Measurements from ENCODE around the gene IGDCC3. TPM values are rescaled to one million over a fixed set of nuclear protein-coding genes. Genes with fewer than 3 reads are reported as not detected.
"Not testable (repeated sequence)": the region's sequence is repeated elsewhere in the genome, so short reads cannot be mapped to it uniquely, and the experiment has no call there.

Gene IGDCC3
- total RNA-seq, 2 experiments from 2014 or later, result not detected

DNA sequence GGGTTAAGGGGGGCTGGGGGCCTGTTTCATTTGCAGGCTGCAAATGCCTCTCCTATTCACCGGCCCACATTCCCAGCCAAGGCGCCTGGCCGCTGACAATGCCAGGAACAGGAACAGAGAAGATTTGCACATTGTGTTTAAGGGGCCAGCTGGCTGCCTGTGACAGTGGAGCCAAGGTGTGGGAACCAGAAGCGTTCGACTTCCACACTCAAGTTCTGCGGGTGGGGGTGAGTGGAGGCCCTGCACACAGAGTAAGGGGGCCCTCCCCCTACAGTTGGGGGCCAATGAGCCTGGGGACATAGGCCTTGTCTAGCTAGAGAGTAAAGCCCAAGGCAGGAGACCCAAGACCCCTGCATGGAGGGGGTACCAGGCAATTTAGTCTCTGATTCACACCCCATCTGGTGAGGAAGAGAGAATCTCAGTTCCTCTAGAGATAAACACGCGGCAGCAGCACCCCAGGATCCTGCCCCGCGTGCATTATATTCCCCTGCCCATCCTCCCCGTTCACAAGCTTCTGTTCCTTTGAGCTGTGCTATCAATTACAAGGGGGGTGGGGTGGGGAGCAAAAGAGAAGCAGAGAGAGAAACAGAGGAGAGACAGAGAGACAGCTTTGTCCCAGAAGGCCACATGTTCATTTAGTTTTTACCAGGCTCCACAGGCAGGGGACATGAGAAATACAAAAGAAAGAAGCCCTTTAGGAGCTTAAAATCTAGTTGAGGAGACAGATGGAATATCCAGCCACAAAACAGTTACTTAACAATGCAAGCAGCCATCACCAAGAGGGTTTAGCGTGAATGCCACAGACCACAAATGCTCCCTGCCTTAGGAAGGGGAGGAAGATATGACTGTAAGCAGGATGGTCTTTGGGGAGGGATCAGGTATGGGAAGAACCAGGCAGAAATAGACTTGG, 9.2 kb downstream of the IGDCC3 start:
- H3K4me1 Mint-ChIP-seq, result no peaks in the 10 kb centered on the region
- ATAC-seq (ENCODE audit: low read depth) (no peak), DNase-seq (no peak)
- H3K36me3 Mint-ChIP-seq, result no peaks in the 10 kb centered on the region
- no peak overlapping the region for H3K4me3 Mint-ChIP-seq
- H3K27ac Mint-ChIP-seq, result no peak overlapping the region
- peaks cover 8% of the 10 kb centered on the region for H3K27me3 Mint-ChIP-seq
- no peaks in the 10 kb centered on the region for H3K9me3 Mint-ChIP-seq
- POLR2A ChIA-PET, result no interaction called here

DNA sequence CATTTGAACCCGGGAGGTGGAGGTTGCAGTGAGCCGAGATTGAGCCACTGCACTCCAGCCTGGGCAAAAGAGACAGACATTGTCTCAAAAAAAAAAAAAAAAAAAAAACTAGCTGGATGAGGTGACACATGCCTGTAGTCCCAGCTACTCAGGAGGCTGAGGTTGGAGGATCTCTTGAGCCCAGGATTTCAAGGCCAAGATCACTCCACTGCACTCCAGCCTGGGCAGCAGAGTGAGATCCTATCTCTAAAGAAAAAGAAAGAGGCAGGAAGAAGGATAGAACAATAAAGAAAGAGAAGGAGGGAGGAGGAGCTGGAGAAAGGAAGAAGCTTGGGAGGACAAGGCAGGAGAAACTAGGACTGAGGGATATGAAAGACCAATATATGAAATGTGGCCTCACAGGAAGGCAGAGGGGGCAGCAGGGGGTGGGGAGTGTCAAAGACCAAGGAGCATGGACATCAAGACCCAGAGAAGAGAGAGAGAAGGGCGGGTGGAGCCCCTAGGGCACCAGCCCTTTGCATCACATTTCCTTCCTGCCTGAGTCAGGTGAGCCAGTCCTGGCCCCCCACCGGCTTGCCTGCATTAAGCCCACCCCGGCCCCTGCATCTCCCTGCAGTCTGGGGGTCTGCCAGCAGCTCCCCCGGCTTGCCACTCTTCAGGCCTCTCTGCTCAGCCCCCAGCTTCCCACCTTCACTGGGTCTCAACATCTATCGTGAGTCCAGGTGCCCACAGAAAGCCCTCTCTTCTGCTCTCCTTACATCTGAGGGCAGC, 11.5 kb downstream of the IGDCC3 start:
- H3K4me1 Mint-ChIP-seq, result peaks cover 3% of the 10 kb centered on the region
- no peak for ATAC-seq (ENCODE audit: low read depth)
- H3K4me3 Mint-ChIP-seq, result no peak overlapping the region
- no peaks in the 10 kb centered on the region for H3K36me3 Mint-ChIP-seq
- H3K27ac Mint-ChIP-seq, result no peak overlapping the region
- no peaks in the 10 kb centered on the region for H3K9me3 Mint-ChIP-seq
- POLR2A ChIA-PET, result interaction anchor here (0.7 to 2.0 kb wide), 2 partner anchors 8 to 62 kb away, joined by 5 to 6 read pairs; partner anchors contain the start of gene RNU5B-1
- H3K27me3 Mint-ChIP-seq, result peaks cover 8% of the 10 kb centered on the region
- DNase-seq, result no peak

DNA sequence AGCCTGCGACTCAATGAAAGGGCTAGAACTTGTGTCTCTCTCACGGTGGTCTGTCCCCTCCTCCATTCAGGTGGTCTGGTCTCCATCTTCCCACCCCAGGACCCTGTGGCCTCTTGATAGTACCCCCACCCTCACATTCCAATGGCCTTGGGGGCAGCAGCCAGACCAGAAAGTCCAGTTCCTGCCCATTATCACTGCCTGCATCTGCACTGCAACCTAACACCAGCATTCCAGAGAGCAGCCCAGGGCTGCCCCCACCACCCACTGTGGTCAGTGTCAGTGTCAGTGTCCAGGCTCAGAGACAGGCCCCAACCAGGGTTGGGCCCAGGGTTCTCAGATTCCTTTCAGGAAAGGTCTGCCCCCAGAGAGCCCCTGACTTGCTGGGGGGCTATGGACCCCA, 12.6 kb downstream of the IGDCC3 start:
- Mint-ChIP-seq H3K9me3 (no peaks in the 10 kb centered on the region), H3K4me3 (no peak overlapping the region), H3K36me3 (no peaks in the 10 kb centered on the region), H3K4me1 (peaks cover 3% of the 10 kb centered on the region), H3K27ac (no peak overlapping the region), H3K27me3 (peaks cover 11% of the 10 kb centered on the region)
- DNase-seq, result no peak
- ATAC-seq (ENCODE audit: low read depth), result no peak
- POLR2A ChIA-PET, result no interaction called here

DNA sequence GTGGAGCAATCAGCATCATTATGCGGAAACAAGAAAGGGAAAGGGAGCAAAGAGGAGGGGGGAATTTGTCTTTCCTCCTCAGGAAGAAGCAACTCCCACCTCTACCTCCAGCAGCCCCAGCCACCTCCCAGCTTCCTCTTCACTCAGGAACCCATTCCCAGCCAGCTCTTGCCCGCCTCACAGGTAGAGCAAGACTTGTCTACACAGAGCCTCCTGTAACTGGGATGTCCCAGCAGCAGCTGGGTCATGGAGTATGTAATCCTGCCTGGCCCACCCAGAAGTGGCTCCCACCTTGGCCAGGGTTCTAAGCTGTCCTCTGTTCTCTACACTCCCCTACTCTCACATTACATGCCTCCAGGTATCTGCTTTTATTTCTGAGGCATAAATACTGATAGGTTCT, 14.0 kb downstream of the IGDCC3 start:
- H3K4me1 Mint-ChIP-seq, result peaks cover 3% of the 10 kb centered on the region
- H3K9me3 Mint-ChIP-seq, result no peaks in the 10 kb centered on the region
- POLR2A ChIA-PET, result no interaction called here
- DNase-seq, result no peak
- no peak for ATAC-seq (ENCODE audit: low read depth)
- H3K27me3 Mint-ChIP-seq, result peaks cover 24% of the 10 kb centered on the region
- H3K36me3 Mint-ChIP-seq, result no peaks in the 10 kb centered on the region
- no peak overlapping the region for H3K4me3 Mint-ChIP-seq
- H3K27ac Mint-ChIP-seq, result no peak overlapping the region

DNA sequence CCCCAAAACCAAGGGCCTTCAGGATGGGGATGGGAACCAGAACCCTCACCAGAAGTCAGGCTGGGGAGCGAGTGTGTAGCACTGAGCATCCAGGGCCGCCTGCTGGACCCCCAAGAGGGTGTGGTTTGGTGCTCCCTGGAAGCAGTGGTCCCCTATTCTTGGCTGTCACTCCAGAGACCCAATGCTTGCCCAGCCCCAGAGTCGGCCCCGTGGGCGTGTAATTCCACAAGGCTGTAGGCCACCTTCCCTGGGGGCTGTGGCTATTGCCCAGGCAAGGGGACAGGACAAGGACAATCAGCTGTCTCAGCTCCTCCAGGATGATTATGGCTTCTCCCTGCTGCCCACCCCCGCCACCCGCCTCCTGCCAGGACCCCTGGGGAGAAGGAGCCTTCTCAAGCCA, 14.5 kb downstream of the IGDCC3 start:
- H3K4me3 Mint-ChIP-seq, result no peak overlapping the region
- POLR2A ChIA-PET, result no interaction called here
- no peaks in the 10 kb centered on the region for H3K36me3 Mint-ChIP-seq
- H3K27me3 Mint-ChIP-seq, result peaks cover 26% of the 10 kb centered on the region
- ATAC-seq (ENCODE audit: low read depth) (no peak), DNase-seq (no peak)
- H3K27ac Mint-ChIP-seq, result no peak overlapping the region
- no peaks in the 10 kb centered on the region for H3K9me3 Mint-ChIP-seq
- peaks cover 3% of the 10 kb centered on the region for H3K4me1 Mint-ChIP-seq

DNA sequence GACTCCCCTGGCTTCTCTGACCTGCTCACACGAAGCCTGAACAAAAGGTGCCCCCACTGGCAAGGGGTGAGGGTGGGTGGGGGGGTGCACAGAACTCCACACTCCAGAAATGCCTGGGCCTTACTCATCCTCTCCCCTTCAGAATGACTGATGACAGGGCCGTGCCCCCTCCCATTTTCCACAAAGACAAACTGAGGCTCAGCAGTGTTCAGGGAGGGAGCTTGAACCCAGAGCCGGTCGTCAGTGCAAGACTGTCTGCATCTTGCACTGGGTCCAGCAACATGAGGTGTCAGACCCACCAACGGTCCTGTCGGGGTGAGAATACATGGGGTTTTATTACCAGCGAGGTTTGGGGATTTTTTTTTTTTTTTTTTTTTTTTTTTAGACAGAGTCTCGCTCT, 15.3 kb downstream of the IGDCC3 start:
- Mint-ChIP-seq H3K36me3 (no peaks in the 10 kb centered on the region), H3K27me3 (peaks cover 32% of the 10 kb centered on the region)

DNA sequence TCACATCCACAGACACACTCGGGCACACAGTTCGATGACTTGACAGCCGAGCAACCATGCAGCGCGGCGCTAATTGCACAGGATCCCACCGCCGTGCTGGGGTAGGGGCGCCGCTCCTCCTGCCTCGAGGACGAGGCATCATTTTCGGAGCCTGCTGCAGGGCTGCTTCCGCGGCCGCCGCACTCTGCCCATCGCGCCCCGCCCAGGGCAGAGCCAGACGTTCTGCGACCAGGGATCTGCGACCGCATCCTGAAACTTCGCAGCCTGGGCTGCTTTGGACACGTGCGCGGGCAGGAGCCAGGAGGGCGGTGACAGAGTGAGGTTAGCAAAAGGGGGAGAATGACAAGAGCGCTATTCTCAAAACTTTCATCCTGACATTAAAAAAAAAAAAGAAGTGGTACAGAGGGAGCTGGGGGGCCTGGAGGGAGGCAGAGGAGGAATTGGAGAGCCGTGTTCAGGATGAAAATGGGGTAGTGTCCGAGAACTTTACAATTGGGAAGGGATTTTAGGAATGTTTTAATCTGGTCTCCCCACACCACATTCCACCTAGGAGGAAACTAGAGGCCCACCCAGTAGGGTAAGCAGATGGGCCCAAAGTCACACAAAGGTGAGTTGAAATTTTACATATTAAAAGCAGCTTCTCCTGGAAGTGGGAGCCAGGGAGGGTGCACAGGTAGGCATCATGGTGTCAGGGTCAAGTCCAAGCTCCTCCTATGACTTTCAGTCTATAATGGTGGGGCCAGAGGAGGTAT, 15.9 kb downstream of the IGDCC3 start:
- no peaks in the 10 kb centered on the region for H3K36me3 Mint-ChIP-seq
- no peak overlapping the region for H3K27ac Mint-ChIP-seq
- DNase-seq (no peak), ATAC-seq (ENCODE audit: low read depth) (no peak)
- POLR2A ChIA-PET, result no interaction called here
- H3K4me3 Mint-ChIP-seq, result no peak overlapping the region
- H3K27me3 Mint-ChIP-seq, result peaks cover 38% of the 10 kb centered on the region
- H3K4me1 Mint-ChIP-seq, result peaks cover 3% of the 10 kb centered on the region
- H3K9me3 Mint-ChIP-seq, result no peaks in the 10 kb centered on the region

More for the DNA sequence above, 15.3 kb downstream of the IGDCC3 start:
- POLR2A ChIA-PET, result no interaction called here
- no peaks in the 10 kb centered on the region for H3K9me3 Mint-ChIP-seq
- peaks cover 3% of the 10 kb centered on the region for H3K4me1 Mint-ChIP-seq
- ATAC-seq (ENCODE audit: low read depth), result no peak
- no peak overlapping the region for H3K27ac Mint-ChIP-seq
- H3K4me3 Mint-ChIP-seq, result no peak overlapping the region
- no peak for DNase-seq

DNA sequence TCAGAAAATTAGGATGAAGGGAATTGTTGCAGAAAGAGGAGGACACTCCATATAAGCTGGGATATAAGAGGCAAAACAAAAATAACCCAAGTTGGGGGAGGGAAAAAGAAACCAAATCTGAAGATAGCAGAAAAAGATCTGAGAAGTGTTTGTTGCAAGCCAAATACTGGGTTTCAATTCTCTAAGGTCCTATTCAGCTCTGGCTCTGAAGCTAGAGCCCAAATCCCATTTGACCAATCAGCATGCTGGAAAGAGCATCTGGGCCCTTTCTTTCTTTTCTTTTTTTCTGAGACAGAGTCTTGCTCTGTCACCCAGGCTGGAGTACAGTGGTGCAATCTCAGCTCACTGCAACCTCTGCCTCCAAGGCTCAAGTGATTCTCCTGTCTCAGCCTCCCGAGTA, 17.3 kb downstream of the IGDCC3 start:
- peaks cover 6% of the 10 kb centered on the region for H3K4me1 Mint-ChIP-seq
- DNase-seq (no peak), ATAC-seq (ENCODE audit: low read depth) (no peak)
- no peaks in the 10 kb centered on the region for H3K36me3 Mint-ChIP-seq
- H3K4me3 Mint-ChIP-seq, result no peak overlapping the region
- H3K9me3 Mint-ChIP-seq, result no peaks in the 10 kb centered on the region
- peaks cover 47% of the 10 kb centered on the region for H3K27me3 Mint-ChIP-seq
- POLR2A ChIA-PET, result no interaction called here
- no peak overlapping the region for H3K27ac Mint-ChIP-seq

DNA sequence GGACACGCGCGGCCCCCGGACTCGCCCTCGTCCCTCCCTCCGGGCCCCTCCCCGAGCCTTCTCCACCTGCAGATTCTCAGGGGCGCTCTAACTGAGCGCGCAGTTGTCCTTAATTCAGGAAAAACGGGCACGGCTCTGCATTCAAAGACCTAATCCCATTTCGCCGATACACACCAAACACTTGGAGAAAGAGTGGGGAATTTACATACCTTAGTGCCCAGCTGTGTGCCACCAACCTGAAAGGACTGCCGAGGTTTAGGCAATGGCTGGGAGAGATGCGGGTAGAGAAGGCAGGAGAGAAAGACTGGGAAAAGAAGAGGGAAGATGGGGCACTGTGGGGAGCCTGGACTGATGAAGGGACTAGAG, 21.8 kb downstream of the IGDCC3 start:
- Mint-ChIP-seq H3K4me1 (peaks cover 3% of the 10 kb centered on the region), H3K27me3 (peaks cover 71% of the 10 kb centered on the region), H3K27ac (no peak overlapping the region), H3K9me3 (peaks cover 15% of the 10 kb centered on the region), H3K4me3 (peak overlapping the region; percentile 1), H3K36me3 (no peaks in the 10 kb centered on the region)
- POLR2A ChIA-PET, result no interaction called here
- no peak for DNase-seq
- ATAC-seq (ENCODE audit: low read depth), result no peak

DNA sequence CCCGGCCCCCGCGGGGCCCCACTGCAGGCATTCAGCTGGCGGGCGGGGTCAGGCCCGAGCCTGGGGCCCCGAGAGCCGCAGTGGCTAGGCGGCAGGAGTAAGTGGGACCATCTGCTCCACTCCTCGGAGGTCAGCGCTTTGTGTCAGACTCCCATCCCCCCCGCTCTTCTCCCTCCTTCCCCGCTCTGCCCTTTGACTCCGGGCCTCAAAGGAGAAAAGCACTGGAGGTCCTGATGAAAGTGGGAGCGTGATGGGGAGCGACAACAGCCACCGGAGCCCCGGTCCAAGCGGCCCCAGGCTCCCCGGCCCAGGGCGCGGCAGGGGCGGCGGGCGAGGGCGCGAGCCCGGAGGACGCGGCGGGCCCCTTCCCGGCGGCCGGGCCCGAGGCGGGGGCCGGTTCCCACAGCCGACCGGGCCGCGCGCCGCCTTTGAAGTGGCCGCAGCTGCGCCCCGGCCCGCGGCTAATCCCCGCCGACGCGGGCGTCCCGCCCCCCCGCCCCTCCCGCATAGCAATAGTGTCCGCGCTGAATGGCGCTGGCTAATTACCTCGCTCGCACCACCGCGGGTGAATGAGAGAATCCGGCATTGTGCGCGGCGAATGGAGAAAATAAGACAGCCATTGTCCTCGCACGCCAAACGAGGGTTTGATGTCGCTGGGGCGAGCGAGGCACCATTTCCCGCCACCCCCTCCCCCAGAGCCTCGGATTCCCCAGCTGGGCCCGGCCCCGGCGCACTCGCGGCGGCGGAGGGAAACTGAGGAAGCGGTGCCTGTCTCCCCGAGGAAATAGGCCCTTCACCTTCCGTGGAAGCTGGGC, 22.4 kb downstream of the IGDCC3 start:
- no peak overlapping the region for H3K27ac Mint-ChIP-seq
- H3K36me3 Mint-ChIP-seq, result no peaks in the 10 kb centered on the region
- POLR2A ChIA-PET, result no interaction called here
- peaks cover 75% of the 10 kb centered on the region for H3K27me3 Mint-ChIP-seq
- DNase-seq, result no peak
- H3K4me1 Mint-ChIP-seq, result peaks cover 3% of the 10 kb centered on the region
- H3K4me3 Mint-ChIP-seq, result no peak overlapping the region
- H3K9me3 Mint-ChIP-seq, result peaks cover 17% of the 10 kb centered on the region
- no peak for ATAC-seq (ENCODE audit: low read depth)

DNA sequence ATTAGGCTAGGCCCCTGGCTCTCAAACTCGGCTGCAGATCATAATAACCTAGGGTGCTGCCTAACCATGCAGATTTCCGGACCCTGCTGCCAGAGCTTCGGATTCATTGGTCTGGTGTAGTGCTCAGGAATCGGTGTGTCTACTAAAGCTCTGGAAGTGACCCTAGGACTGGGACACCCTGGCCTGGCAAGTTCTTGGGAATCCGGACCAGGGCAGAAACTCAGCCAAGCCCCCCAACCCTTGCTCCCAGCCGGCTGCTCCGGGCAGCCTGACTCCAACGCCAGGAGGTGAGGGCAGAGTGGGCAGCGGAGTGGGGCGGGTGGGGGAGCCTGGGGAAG, 23.0 kb downstream of the IGDCC3 start:
- H3K4me3 Mint-ChIP-seq, result no peak overlapping the region
- peaks cover 3% of the 10 kb centered on the region for H3K4me1 Mint-ChIP-seq
- DNase-seq (no peak), ATAC-seq (ENCODE audit: low read depth) (no peak)
- H3K27ac Mint-ChIP-seq, result no peak overlapping the region
- peaks cover 75% of the 10 kb centered on the region for H3K27me3 Mint-ChIP-seq
- H3K9me3 Mint-ChIP-seq, result peaks cover 17% of the 10 kb centered on the region
- no peaks in the 10 kb centered on the region for H3K36me3 Mint-ChIP-seq
- POLR2A ChIA-PET, result no interaction called here

DNA sequence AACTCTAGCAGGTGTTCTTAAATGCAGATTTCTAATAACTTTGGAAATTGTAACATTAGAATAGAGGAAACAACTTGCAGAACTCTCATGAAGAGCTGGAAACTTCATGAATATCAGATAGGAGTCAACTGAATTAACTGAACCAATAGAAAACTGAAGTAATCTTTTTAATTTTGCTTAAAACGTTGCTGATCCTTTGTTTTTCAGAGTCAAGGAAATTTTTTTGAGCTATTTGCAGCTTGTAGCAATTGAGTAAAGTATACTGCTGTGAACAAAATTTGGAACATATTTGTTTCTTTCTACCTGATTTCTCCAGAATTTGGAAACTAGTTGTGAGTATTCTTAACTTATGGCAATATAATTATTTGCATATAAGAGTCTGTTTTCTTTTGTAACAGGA, 25.8 kb downstream of the IGDCC3 start:
- H3K4me3 Mint-ChIP-seq; H3K4me1 Mint-ChIP-seq; ATAC-seq (ENCODE audit: low read depth); DNase-seq; H3K36me3 Mint-ChIP-seq; POLR2A ChIA-PET; H3K27ac Mint-ChIP-seq: not testable (repeated sequence)
- H3K27me3 Mint-ChIP-seq, result peaks cover 60% of the 10 kb centered on the region
- peaks cover 17% of the 10 kb centered on the region for H3K9me3 Mint-ChIP-seq

DNA sequence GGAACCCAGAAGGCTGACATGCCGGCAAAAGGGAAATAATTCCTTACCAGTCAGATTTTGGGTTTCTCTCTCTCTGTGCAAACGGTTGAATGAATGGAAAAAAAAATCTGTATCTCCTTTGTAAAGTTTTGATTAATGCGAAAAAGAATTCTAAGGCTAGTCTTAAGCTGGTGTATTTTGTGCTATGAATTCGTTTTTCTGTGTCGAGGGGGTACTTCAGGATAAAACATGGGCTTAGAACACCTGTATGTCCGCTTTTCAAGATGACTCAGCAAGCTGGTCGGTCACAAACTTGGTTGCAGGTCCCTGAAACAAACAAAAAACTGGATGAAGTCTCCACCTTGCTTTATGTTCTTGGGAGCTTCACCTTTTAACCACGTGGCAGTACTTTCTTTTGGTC, 28.5 kb downstream of the IGDCC3 start:
- Mint-ChIP-seq H3K27me3 (peaks cover 44% of the 10 kb centered on the region), H3K36me3 (no peaks in the 10 kb centered on the region), H3K4me1 (no peaks in the 10 kb centered on the region), H3K9me3 (peaks cover 14% of the 10 kb centered on the region), H3K4me3 (no peak overlapping the region), H3K27ac (no peak overlapping the region)
- ATAC-seq (ENCODE audit: low read depth) (no peak), DNase-seq (no peak)
- POLR2A ChIA-PET, result no interaction called here
